Natural killer cell treated with Interleukin-12 subunit alpha and Interleukin-12 subunit beta and Interleukin-15 and Interleukin-18, amount 100 ng/mL, for 72 hours (primary cell): ENCODE data around the gene P2RX4. TPM values are rescaled to one million over a fixed set of nuclear protein-coding genes. Genes with fewer than 3 reads are reported as not detected.

ENCODE experiments used
- total RNA-seq, 2 donors: library from RNA; stranded (reverse); gene quantifications; one replicate each; pipeline ENCODE4 v1.2.3, GENCODE V29; 2022

The P2RX4 gene
- total RNA-seq, 2 donors from 2014 or later, result 39.8 to 46.6 TPM

Other genes with a start within 250 kb of the P2RX4 start
- gene HNF1A, start 231.6 kb upstream of the P2RX4 start, total RNA-seq, result not detected
- gene C12orf43, start 193.6 kb upstream of the P2RX4 start, total RNA-seq, result 10 to 100 TPM; 26.6 to 34.8 TPM
- gene OASL, start 170.9 kb upstream of the P2RX4 start, total RNA-seq, result 10 to 100 TPM; 10.1 to 10.8 TPM
- gene P2RX7, start 77.3 kb upstream of the P2RX4 start, total RNA-seq, result 10 to 100 TPM; 20.2 to 46.6 TPM
- gene CAMKK2, start 86.6 kb downstream of the P2RX4 start, total RNA-seq, result 10 to 100 TPM; 24.7 to 48.4 TPM
- 100 to 1,000 TPM; 130 to 229 TPM for gene ANAPC5, start 142.3 kb downstream of the P2RX4 start, total RNA-seq
- 100 to 1,000 TPM in 1 of 2 donors, 10 to 100 TPM in 1; 85.4 to 149 TPM for gene RNF34, start 190.0 kb downstream of the P2RX4 start, total RNA-seq